IMR-90 (cell line): ENCODE results near the gene SVEP1. TPM values are rescaled to one million over a fixed set of nuclear protein-coding genes. Genes with fewer than 3 reads are reported as not detected.

Experiments
- ATAC-seq: fragments of 200-7000 bp; cut with Tn5 transposase; 2 replicates; pipeline ENCODE4 v1.9.1; 2020; ENCODE audit warnings: low read depth, mild to moderate bottlenecking, moderate library complexity
- BruUV-seq: library from RNA; stranded (reverse); fragments of 400-500 nt; replicated peaks from 2 replicates; lab custom pipeline; 2021; lab: Mats Ljungman, UMichigan
- CTCF ChIA-PET: fragments of 300-600 bp; formaldehyde crosslinking; extraction: SDS; loops from one replicate; lab custom pipeline; 2021; ENCODE audit warnings: antibody characterized with exemption; lab: Yijun Ruan, JAX
- POLR2A ChIA-PET: fragments of 300-600 bp; sonication (Branson Sonifier 250); formaldehyde crosslinking; loops from one replicate; lab custom pipeline; 2022; ENCODE audit warnings: antibody characterized with exemption; ENCODE audit not compliant: unreplicated experiment; lab: Charles Lee
- DNase-seq: peaks from one replicate; pipeline ENCODE4 v3.0.0; 2013
- H2AFZ ChIP-seq: replicated peaks from 2 replicates; pipeline ENCODE3; 2013; ENCODE audit warnings: low read length, mild to moderate bottlenecking; ENCODE audit not compliant: poor library complexity
- H2AK5ac ChIP-seq: 2 replicates; pipeline ENCODE4 v1.6.1; 2013; ENCODE audit warnings: low read depth, low read length, inconsistent platforms
- H2AK9ac ChIP-seq: replicated peaks from 2 replicates; pipeline ENCODE3; 2013; ENCODE audit warnings: mild to moderate bottlenecking, low read depth, low read length, moderate library complexity; ENCODE audit not compliant: poor library complexity
- H2BK120ac ChIP-seq: 2 replicates; pipeline ENCODE4 v1.6.1; 2013; ENCODE audit warnings: low read depth, low read length, inconsistent platforms
- H2BK15ac ChIP-seq: 3 replicates; pipeline ENCODE4 v1.6.1; 2013; ENCODE audit warnings: low read depth, low read length, inconsistent platforms
- H2BK20ac ChIP-seq: 2 replicates; pipeline ENCODE4 v1.6.1; 2013; ENCODE audit warnings: low read depth, mild to moderate bottlenecking, inconsistent platforms, low read length, moderate library complexity
- H2BK5ac ChIP-seq: 2 replicates; pipeline ENCODE4 v1.6.1; 2013; ENCODE audit warnings: mild to moderate bottlenecking, low read depth, low read length, inconsistent platforms; ENCODE audit not compliant: poor library complexity, severe bottlenecking
- H3K14ac ChIP-seq: replicated peaks from 2 replicates; pipeline ENCODE4 v1.6.1; 2013; ENCODE audit warnings: low read depth, low read length, inconsistent platforms
- H3K18ac ChIP-seq: 2 replicates; pipeline ENCODE4 v1.6.1; 2013; ENCODE audit warnings: low read depth, low read length, control low read depth
- H3K23ac ChIP-seq: 2 replicates; pipeline ENCODE4 v1.6.1; 2013; ENCODE audit warnings: low read depth, low read length, inconsistent platforms
- H3K27ac ChIP-seq: 2 replicates; pipeline ENCODE4 v1.5.1; 2013; ENCODE audit warnings: mild to moderate bottlenecking, control low read depth, low read length; ENCODE audit not compliant: insufficient read depth
- H3K27me3 ChIP-seq: 2 replicates; pipeline ENCODE4 v1.6.1; 2013; ENCODE audit warnings: low read length; ENCODE audit not compliant: control insufficient read depth, insufficient read depth
- H3K36me3 ChIP-seq: 2 replicates; pipeline ENCODE4 v1.6.1; 2013; ENCODE audit warnings: low read length, mixed read lengths; ENCODE audit not compliant: control insufficient read depth, insufficient read depth
- H3K4ac ChIP-seq: 2 replicates; pipeline ENCODE4 v1.6.1; 2013; ENCODE audit warnings: low read depth, low read length, inconsistent platforms
- H3K4me1 ChIP-seq: 2 replicates; pipeline ENCODE4 v1.6.1; 2013; ENCODE audit warnings: low read length, mixed read lengths; ENCODE audit not compliant: control insufficient read depth, insufficient read depth
- H3K4me2 ChIP-seq: 2 replicates; pipeline ENCODE4 v1.6.1; 2013; ENCODE audit warnings: low read depth, mild to moderate bottlenecking, control low read depth, low read length, moderate library complexity
- H3K4me3 ChIP-seq: 2 replicates; pipeline ENCODE4 v1.5.1; 2013; ENCODE audit warnings: low read depth, mild to moderate bottlenecking, control low read depth, low read length, moderate library complexity; ENCODE audit not compliant: insufficient read depth
- H3K56ac ChIP-seq: 2 replicates; pipeline ENCODE4 v1.6.1; 2013; ENCODE audit warnings: low read length, inconsistent platforms; ENCODE audit not compliant: insufficient read depth; ENCODE audit errors: extremely low read depth
- H3K79me1 ChIP-seq, 2 experiments: 2 replicates each; pipeline ENCODE4 v1.6.1; 2013; ENCODE audit warnings: low read length in 2 of 2, inconsistent platforms in 1 of 2, low read depth in 1 of 2
- H3K9ac ChIP-seq: 2 replicates; pipeline ENCODE4 v1.6.1; 2013; ENCODE audit warnings: low read depth, low read length, control low read depth
- H3K9me1 ChIP-seq: 2 replicates; pipeline ENCODE4 v1.6.1; 2013; ENCODE audit warnings: low read length, inconsistent platforms; ENCODE audit not compliant: insufficient read depth
- H3K9me3 ChIP-seq: 2 replicates; pipeline ENCODE4 v1.6.1; 2013; ENCODE audit warnings: low read length; ENCODE audit not compliant: control insufficient read depth, insufficient read depth
- H4K20me1 ChIP-seq: 2 replicates; pipeline ENCODE4 v1.6.1; 2013; ENCODE audit warnings: low read length, inconsistent platforms; ENCODE audit not compliant: insufficient read depth
- H4K5ac ChIP-seq: 2 replicates; pipeline ENCODE4 v1.6.1; 2013; ENCODE audit warnings: mild to moderate bottlenecking, low read depth, low read length, control low read depth
- H4K8ac ChIP-seq, 2 experiments: 2 replicates each; pipeline ENCODE4 v1.6.1; 2013; ENCODE audit warnings: low read depth in 2 of 2, low read length in 2 of 2, control low read depth in 1 of 2, inconsistent platforms in 1 of 2
- H4K91ac ChIP-seq: 2 replicates; pipeline ENCODE4 v1.6.1; 2013; ENCODE audit warnings: low read depth, low read length, inconsistent platforms; ENCODE audit not compliant: insufficient read depth
- CEBPB ChIP-seq: IDR thresholded peaks from 2 replicates; pipeline ENCODE4 v1.6.1; 2012; ENCODE audit warnings: low read depth, low read length, improper control_type of control experiment
- CHD1 ChIP-seq: IDR thresholded peaks from 2 replicates; pipeline ENCODE4 v1.6.1; 2012; ENCODE audit warnings: low read depth, low read length, improper control_type of control experiment
- FOS ChIP-seq: fragments of 150-350 bp; IDR thresholded peaks from 2 replicates; pipeline ENCODE4 v1.6.1; 2016; ENCODE audit warnings: low read depth, low read length
- MAFK ChIP-seq: IDR thresholded peaks from 2 replicates; pipeline ENCODE4 v1.6.1; 2012; ENCODE audit warnings: low read depth, low read length, improper control_type of control experiment
- MAZ ChIP-seq: IDR thresholded peaks from 2 replicates; pipeline ENCODE4 v1.6.1; 2012; ENCODE audit warnings: low read depth, mild to moderate bottlenecking, low read length, improper control_type of control experiment, moderate library complexity, borderline replicate concordance
- MXI1 ChIP-seq: IDR thresholded peaks from 2 replicates; pipeline ENCODE4 v1.6.1; 2012; ENCODE audit warnings: low read depth, mild to moderate bottlenecking, low read length, moderate library complexity, borderline replicate concordance
- NFE2L2 ChIP-seq: fragments of 150-350 bp; IDR thresholded peaks from 2 replicates; pipeline ENCODE4 v1.6.1; 2016; ENCODE audit warnings: low read depth, mild to moderate bottlenecking, low read length
- POLR2A ChIP-seq: IDR thresholded peaks from 2 replicates; pipeline ENCODE4 v1.6.1; 2012; ENCODE audit warnings: mild to moderate bottlenecking, low read depth, low read length
- RAD21 ChIP-seq: IDR thresholded peaks from 2 replicates; pipeline ENCODE4 v1.6.1; 2012; ENCODE audit warnings: low read length, improper control_type of control experiment
- RCOR1 ChIP-seq: IDR thresholded peaks from 2 replicates; pipeline ENCODE4 v1.6.1; 2012; ENCODE audit warnings: mild to moderate bottlenecking, low read length, improper control_type of control experiment; ENCODE audit not compliant: insufficient replicate concordance
- RFX5 ChIP-seq: IDR thresholded peaks from 2 replicates; pipeline ENCODE4 v1.8.0; 2012; ENCODE audit warnings: low read depth, mild to moderate bottlenecking, low read length, moderate library complexity
- WGBS, 2 experiments: methylation state at CpG; one replicate each; pipeline versions ENCODE4 v1.1.5 to v1.1.7; 2013; ENCODE audit warnings: missing lambda C conversion rate in 2 of 2; ENCODE audit not compliant: insufficient read length in 1 of 2; ENCODE audit errors: extremely low coverage in 2 of 2; 5-methylcytosine and 5-hydroxymethylcytosine counted together
- dilution Hi-C: fragments of 300-500 bp; cut with HindIII; formaldehyde crosslinking; loops from one replicate; pipeline ENCODE4 v1.14.3; 2018; ENCODE audit warnings: low sequenced_read_pairs; ENCODE audit not compliant: unreplicated experiment
- in situ Hi-C: fragments of 300-500 bp; cut with MboI; formaldehyde crosslinking; loops from 3 replicates; pipeline ENCODE4 v1.14.3; 2019; ENCODE audit warnings: low sequenced_read_pairs, inconsistent platforms, mixed read lengths
- intact Hi-C: fragments of 100-400 bp; cut with micrococcal nuclease; formaldehyde crosslinking; loops from 2 replicates; pipeline ENCODE4 v1.10.0; 2022
- polyA plus RNA-seq, 3 experiments: library from polyadenylated mRNA; depleted of rRNA; stranded (reverse); fragments of >200 nt; gene quantifications; 2 replicates each; pipeline ENCODE4 v1.2.3, GENCODE V29; 2012; ENCODE audit warnings: low replicate concordance in 1 of 3
- total RNA-seq: library from RNA; depleted of rRNA; stranded (reverse); fragments of >200 nt; gene quantifications from 2 replicates; pipeline ENCODE4 v1.2.3, GENCODE V29; 2012
- TF ChIP-seq, protein P1 (sequence below): fragments of 150-350 bp; IDR thresholded peaks from 2 replicates; pipeline ENCODE4 v1.6.1; 2016; ENCODE audit warnings: low read depth, mild to moderate bottlenecking, low read length, moderate library complexity, borderline replicate concordance
- TF ChIP-seq, protein P2 (sequence below): conservative IDR thresholded peaks from 2 replicates; pipeline ENCODE4 v1.5.1; 2012; ENCODE audit warnings: mild to moderate bottlenecking, low read depth, low read length, improper control_type of control experiment
- TF ChIP-seq, protein P3 (sequence below): fragments of 150-350 bp; IDR thresholded peaks from 2 replicates; pipeline ENCODE4 v1.6.1; 2017; ENCODE audit warnings: mild to moderate bottlenecking, antibody characterized with exemption, low read length, low read depth

The SVEP1 gene
- total and polyA plus RNA-seq, 2 of the 4 experiments (the other 2 are of a cell fraction), result 4.8 to 16.7 TPM

DNA sequence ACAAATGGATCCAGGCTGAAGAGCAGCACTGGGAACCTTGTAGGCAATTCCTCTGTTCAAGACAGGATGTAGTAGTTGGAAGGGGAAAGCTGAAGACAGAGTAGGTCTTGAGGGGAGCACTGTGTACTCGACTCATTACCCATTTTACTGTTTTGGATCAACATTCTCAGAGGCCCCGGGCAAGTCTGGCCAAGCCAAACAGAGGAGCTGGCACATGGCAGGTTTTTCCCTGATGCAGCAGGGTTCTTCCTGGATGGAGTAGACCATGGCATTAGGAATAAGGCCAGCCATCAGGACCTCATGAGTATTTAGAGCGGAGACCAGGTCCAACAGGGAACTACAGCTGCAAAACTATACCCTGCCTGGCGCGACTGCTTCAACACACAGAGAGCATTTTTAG, 4.4 kb downstream of the SVEP1 start:
- in situ Hi-C loops (no loop called here), intact Hi-C loops (loop anchor here (5.0 to 10.0 kb wide), 3 partner anchors 38 to 722 kb away; partner anchors contain the start of gene TXN), dilution Hi-C loops (no loop called here)

More for the DNA sequence above, 4.4 kb downstream of the SVEP1 start:
- Histone ChIP-seq H3K9ac (no peak overlapping the region), H3K9me1 (no peaks in the 10 kb centered on the region), H3K27me3 (no peaks in the 10 kb centered on the region), H4K91ac (no peak overlapping the region; the same call in 1 of the 2 replicates), H2AK9ac (peak overlapping the region; percentile 48), H2BK20ac (no peak overlapping the region), H2BK120ac (peak overlapping the region; percentile 61; the same call in 1 of the 2 replicates), H4K5ac (peak overlapping the region; percentile 34), H3K56ac (no peak overlapping the region), H3K4me2 (peak overlapping the region; percentile 12; the same call in 1 of the 2 replicates), H3K18ac (peak overlapping the region; percentile 59; the same call in 1 of the 2 replicates), H3K36me3 (peaks cover 3% of the 10 kb centered on the region), H2BK5ac (no peak overlapping the region), H3K4me3 (no peak overlapping the region), H2AK5ac (peak overlapping the region; percentile 56; the same call in 1 of the 2 replicates), H2BK15ac (no peak overlapping the region), H2AFZ (peak overlapping the region; percentile 26), H3K9me3 (no peaks in the 10 kb centered on the region), H3K79me1 (peaks cover 0 to 7% of the 10 kb centered on the region in 2 experiments; a peak in 1 of 4 replicates), H3K23ac (peak overlapping the region; percentile 64), H3K14ac (0 out of 2 replicates have a peak overlapping the region, but pooled peaks have one; percentile 57), H4K20me1 (no peaks in the 10 kb centered on the region), H3K4ac (peak overlapping the region; percentile 1; the same call in 1 of the 2 replicates), H4K8ac (no peak overlapping the region; a peak in 1 of 4 replicates), H3K27ac (no peak overlapping the region), H3K4me1 (peaks cover 18% of the 10 kb centered on the region)
- TF ChIP-seq RAD21 (no peak), CHD1 (no peak), FOS (no peak), MXI1 (no peak), POLR2A (no peak), NFE2L2 (no peak), MAZ (no peak), MAFK (no peak), RFX5 (no peak), CEBPB (no peak), RCOR1 (no peak)
- TF ChIP-seq, protein P1, sequence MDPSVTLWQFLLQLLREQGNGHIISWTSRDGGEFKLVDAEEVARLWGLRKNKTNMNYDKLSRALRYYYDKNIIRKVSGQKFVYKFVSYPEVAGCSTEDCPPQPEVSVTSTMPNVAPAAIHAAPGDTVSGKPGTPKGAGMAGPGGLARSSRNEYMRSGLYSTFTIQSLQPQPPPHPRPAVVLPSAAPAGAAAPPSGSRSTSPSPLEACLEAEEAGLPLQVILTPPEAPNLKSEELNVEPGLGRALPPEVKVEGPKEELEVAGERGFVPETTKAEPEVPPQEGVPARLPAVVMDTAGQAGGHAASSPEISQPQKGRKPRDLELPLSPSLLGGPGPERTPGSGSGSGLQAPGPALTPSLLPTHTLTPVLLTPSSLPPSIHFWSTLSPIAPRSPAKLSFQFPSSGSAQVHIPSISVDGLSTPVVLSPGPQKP, result no peak
- TF ChIP-seq, protein P2, sequence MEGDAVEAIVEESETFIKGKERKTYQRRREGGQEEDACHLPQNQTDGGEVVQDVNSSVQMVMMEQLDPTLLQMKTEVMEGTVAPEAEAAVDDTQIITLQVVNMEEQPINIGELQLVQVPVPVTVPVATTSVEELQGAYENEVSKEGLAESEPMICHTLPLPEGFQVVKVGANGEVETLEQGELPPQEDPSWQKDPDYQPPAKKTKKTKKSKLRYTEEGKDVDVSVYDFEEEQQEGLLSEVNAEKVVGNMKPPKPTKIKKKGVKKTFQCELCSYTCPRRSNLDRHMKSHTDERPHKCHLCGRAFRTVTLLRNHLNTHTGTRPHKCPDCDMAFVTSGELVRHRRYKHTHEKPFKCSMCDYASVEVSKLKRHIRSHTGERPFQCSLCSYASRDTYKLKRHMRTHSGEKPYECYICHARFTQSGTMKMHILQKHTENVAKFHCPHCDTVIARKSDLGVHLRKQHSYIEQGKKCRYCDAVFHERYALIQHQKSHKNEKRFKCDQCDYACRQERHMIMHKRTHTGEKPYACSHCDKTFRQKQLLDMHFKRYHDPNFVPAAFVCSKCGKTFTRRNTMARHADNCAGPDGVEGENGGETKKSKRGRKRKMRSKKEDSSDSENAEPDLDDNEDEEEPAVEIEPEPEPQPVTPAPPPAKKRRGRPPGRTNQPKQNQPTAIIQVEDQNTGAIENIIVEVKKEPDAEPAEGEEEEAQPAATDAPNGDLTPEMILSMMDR, result no peak
- TF ChIP-seq, protein P3, sequence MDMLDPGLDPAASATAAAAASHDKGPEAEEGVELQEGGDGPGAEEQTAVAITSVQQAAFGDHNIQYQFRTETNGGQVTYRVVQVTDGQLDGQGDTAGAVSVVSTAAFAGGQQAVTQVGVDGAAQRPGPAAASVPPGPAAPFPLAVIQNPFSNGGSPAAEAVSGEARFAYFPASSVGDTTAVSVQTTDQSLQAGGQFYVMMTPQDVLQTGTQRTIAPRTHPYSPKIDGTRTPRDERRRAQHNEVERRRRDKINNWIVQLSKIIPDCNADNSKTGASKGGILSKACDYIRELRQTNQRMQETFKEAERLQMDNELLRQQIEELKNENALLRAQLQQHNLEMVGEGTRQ, result no peak
- BruUV-seq, result no TSS peak
- WGBS, 2 experiments, result 90% methylated on average over 2 of the region's 5 CpGs; no CpG with 5 or more reads in 1 of the 2 experiments
- ATAC-seq (no peak), DNase-seq (no peak)
- ChIA-PET POLR2A (interaction anchor here (0.5 to 0.6 kb wide), 2 partner anchors 264 to 696 kb away, joined by 3 read pairs; no protein-coding TSS in a partner anchor), CTCF (no interaction called here)
